Measurements from ENCODE around the gene SGMS1. TPM values are rescaled to one million over a fixed set of nuclear protein-coding genes. Genes with fewer than 3 reads are reported as not detected.

Gene SGMS1
- total RNA-seq, 2 donors from 2014 or later: 19.4 to 19.5 TPM

DNA sequence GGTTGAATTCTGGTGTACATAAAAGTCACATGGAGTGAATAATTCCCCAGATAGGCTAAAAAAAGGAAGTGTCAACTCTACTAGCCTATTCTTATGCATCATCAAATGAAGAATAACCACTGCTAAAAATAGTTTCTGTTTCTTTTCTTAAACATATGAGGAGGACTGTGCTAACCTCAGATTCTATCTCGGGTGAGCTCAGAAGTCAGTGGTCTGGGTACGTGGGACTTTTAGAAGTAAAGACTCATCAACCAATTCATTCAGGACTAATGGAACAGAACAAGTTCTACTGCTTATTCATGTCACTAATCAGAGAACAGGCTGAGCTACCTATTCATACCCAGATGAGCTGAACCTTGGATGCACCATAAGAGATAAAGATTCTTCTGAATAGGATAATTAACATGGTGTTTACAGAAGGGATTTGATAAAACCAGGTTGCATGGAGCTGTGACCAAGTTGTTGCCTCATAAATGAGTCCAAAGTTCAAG is 362.9 kb downstream of the SGMS1 start:
- no peak overlapping the region for H3K4me3 ChIP-seq
- intact Hi-C loops (cut with DNase I): no loop called here
- no peak overlapping the region for H3K27ac ChIP-seq
- TF ChIP-seq, protein P1, sequence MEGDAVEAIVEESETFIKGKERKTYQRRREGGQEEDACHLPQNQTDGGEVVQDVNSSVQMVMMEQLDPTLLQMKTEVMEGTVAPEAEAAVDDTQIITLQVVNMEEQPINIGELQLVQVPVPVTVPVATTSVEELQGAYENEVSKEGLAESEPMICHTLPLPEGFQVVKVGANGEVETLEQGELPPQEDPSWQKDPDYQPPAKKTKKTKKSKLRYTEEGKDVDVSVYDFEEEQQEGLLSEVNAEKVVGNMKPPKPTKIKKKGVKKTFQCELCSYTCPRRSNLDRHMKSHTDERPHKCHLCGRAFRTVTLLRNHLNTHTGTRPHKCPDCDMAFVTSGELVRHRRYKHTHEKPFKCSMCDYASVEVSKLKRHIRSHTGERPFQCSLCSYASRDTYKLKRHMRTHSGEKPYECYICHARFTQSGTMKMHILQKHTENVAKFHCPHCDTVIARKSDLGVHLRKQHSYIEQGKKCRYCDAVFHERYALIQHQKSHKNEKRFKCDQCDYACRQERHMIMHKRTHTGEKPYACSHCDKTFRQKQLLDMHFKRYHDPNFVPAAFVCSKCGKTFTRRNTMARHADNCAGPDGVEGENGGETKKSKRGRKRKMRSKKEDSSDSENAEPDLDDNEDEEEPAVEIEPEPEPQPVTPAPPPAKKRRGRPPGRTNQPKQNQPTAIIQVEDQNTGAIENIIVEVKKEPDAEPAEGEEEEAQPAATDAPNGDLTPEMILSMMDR (IDR thresholded peaks at IDR 0.05): no peak
- H3K4me1 ChIP-seq: no peaks in the 10 kb centered on the region
- no peaks in the 10 kb centered on the region for H3K27me3 ChIP-seq
- no peak for DNase-seq
- no peaks in the 10 kb centered on the region for H3K9me3 ChIP-seq
- no peaks in the 10 kb centered on the region for H3K36me3 ChIP-seq
- H3K9ac ChIP-seq (ENCODE audit: low read depth in 2 of 2, low read length in 2 of 2): no peak overlapping the region

Other genes starting within 250 kb of the SGMS1 start
- gene ASAH2B, start 116.0 kb upstream of the SGMS1 start, total RNA-seq: 1 to 10 TPM; 3.2 to 6.7 TPM